OCI-M2 (cell line): ENCODE data around the gene ZCCHC4.
A peak's percentile ranks its signal among the peaks of the same experiment; 100 is the strongest.

Experiments
- DNase-seq: peaks from one replicate; lab custom pipeline; 2025; ENCODE audit not compliant: unreplicated experiment; lab: John Stamatoyannopoulos, UW

Gene ZCCHC4

GRCh38 chr4:25312496-25313200, at the start of gene ZCCHC4:
Gene ZCCHC4, plus strand, starts transcription at chr4:25312774. Its CDS starts 36 bp downstream, at chr4:25312810.
- DNase-seq, result peak; percentile 16

GRCh38 chr4:25271866-25272265, 40.7 kb upstream of the ZCCHC4 start:
- no peak for DNase-seq

GRCh38 chr4:25280210-25280609, 32.4 kb upstream of the ZCCHC4 start:
- DNase-seq, result no peak

- DNase-seq, result no peak
Measured at GRCh38 chr4:25283948-25284347, 28.6 kb upstream of the ZCCHC4 start.

- DNase-seq, result no peak
Measured at GRCh38 chr4:25284466-25284865, 28.1 kb upstream of the ZCCHC4 start.

GRCh38 chr4:25290490-25291067, 22.0 kb upstream of the ZCCHC4 start:
- no peak for DNase-seq

- no peak for DNase-seq
Measured at GRCh38 chr4:25291158-25291733, 21.3 kb upstream of the ZCCHC4 start.

GRCh38 chr4:25297528-25298242, 14.9 kb upstream of the ZCCHC4 start:
- DNase-seq, result no peak

- no peak for DNase-seq
Measured at GRCh38 chr4:25299476-25300203, 12.9 kb upstream of the ZCCHC4 start.

GRCh38 chr4:25301471-25301870, 11.1 kb upstream of the ZCCHC4 start:
- DNase-seq, result no peak

- DNase-seq, result no peak
Measured at GRCh38 chr4:25302626-25303025, 9.9 kb upstream of the ZCCHC4 start.

GRCh38 chr4:25303578-25303977, 9.0 kb upstream of the ZCCHC4 start:
- DNase-seq, result no peak

GRCh38 chr4:25306518-25307057, 6.0 kb upstream of the ZCCHC4 start:
- DNase-seq, result no peak

GRCh38 chr4:25307596-25307995, 5.0 kb upstream of the ZCCHC4 start:
- no peak for DNase-seq

- DNase-seq, result no peak
Measured at GRCh38 chr4:25308306-25308705, 4.3 kb upstream of the ZCCHC4 start.

GRCh38 chr4:25308761-25309160, 3.8 kb upstream of the ZCCHC4 start:
- no peak for DNase-seq

- no peak for DNase-seq
Measured at GRCh38 chr4:25310066-25310802, 2.3 kb upstream of the ZCCHC4 start.

GRCh38 chr4:25310803-25311166, 1.8 kb upstream of the ZCCHC4 start:
- DNase-seq, result peak; percentile 34

- DNase-seq, result no peak
Measured at GRCh38 chr4:25313201-25313895, 774 bp downstream of the ZCCHC4 start.

- DNase-seq, result no peak
Measured at GRCh38 chr4:25320336-25320735, 7.8 kb downstream of the ZCCHC4 start.
